Activated naive CD4-positive, alpha-beta T cell treated with anti-CD3 and anti-CD28 coated beads, Interleukin-2, amount 10 ng/mL, durations not matched to agents 7 days and 5 days (primary cell): Measurements from ENCODE around the gene HLA-B.
"Not testable (repeated sequence)": the region's sequence is repeated elsewhere in the genome, so short reads cannot be mapped to it uniquely, and the experiment has no call there.

Source experiments
- CTCF ChIA-PET: fragments of 350-600 bp; sonication (Branson Sonifier 250); formaldehyde crosslinking; loops from one replicate; lab custom pipeline; 2021; ENCODE audit warnings: antibody characterized with exemption; lab: Charles Lee
- DNase-seq: peaks from one replicate; pipeline ENCODE4 v3.0.0-alpha.2; 2020
- H3K27ac Mint-ChIP-seq: one replicate; pipeline ENCODE4 v1.8.0; 2021; ENCODE audit warnings: mild to moderate bottlenecking, moderate library complexity, mixed read lengths
- H3K27me3 Mint-ChIP-seq: one replicate; pipeline ENCODE4 v1.8.0; 2021; ENCODE audit warnings: mild to moderate bottlenecking, mixed read lengths
- H3K36me3 Mint-ChIP-seq: one replicate; pipeline ENCODE4 v1.8.0; 2021; ENCODE audit warnings: mixed read lengths
- H3K4me1 Mint-ChIP-seq: one replicate; pipeline ENCODE4 v1.8.0; 2021; ENCODE audit warnings: mixed read lengths
- H3K4me3 Mint-ChIP-seq: one replicate; pipeline ENCODE4 v1.8.0; 2021; ENCODE audit warnings: mild to moderate bottlenecking, moderate library complexity, mixed read lengths
- H3K9me3 Mint-ChIP-seq: one replicate; pipeline ENCODE4 v1.8.0; 2021; ENCODE audit warnings: mixed read lengths

The HLA-B gene

DNA sequence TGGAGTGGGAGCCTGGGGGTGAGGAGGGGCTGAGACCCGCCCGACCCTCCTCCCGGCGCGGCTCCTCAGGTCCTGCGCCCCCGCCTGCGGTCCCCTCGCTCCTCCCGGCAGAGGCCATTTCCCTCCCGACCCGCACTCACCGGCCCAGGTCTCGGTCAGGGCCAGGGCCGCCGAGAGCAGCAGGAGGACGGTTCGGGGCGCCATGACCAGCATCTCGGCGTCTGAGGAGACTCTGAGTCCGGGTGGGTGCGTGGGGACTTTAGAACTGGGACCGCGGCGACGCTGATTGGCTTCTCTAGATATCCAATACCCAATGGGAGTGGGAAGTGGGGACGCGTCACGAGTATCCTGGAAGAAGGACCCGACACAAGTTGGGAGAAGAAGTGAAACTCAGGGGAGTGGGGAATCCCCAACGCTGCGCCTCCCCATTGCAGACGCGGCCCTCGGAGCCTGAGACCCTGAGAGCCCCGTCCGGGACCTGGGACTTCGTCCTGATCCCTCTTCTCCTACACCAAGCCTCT, at the start of gene HLA-B:
Gene HLA-B (minus strand): TSS at position 234 of the 521 bp plus-strand sequence. CDS start 21 bp downstream, at position 213.
- peaks cover 50% of the 10 kb centered on the region for H3K36me3 Mint-ChIP-seq

DNA sequence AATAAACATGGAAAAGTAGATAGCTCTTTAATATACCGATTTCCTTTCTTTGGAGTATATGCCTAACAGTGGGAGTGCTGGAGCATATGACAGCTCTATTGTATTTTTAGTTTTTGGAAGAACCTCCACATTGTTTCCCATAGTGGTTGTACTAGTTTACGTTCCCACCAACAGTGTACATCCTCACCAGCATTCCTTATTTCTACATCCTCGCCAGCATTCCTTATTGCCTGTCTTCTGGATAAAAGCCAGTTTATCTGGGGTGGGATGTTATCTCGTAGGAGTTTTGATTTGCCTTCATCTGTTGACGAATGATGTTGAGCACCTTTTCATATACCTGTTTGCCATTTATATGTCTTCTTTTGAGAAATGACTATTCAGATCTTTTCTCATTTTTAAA, 49.0 kb upstream of the HLA-B start:
- no peak overlapping the region for H3K27ac Mint-ChIP-seq

More for the DNA sequence above, at the start of gene HLA-B:
- Mint-ChIP-seq H3K4me3 (peak within 1 kb of the TSS; percentile 96), H3K4me1 (peaks cover 59% of the 10 kb centered on the region), H3K27ac (peak within 1 kb of the TSS; percentile 99), H3K9me3 (peaks cover 4% of the 10 kb centered on the region), H3K27me3 (no peaks in the 10 kb centered on the region)
- CTCF ChIA-PET, result interaction anchor here (2.0 kb wide), 1 partner anchor 10 kb away, joined by 8 read pairs; no protein-coding TSS in a partner anchor
- DNase-seq, result peak; percentile 92

DNA sequence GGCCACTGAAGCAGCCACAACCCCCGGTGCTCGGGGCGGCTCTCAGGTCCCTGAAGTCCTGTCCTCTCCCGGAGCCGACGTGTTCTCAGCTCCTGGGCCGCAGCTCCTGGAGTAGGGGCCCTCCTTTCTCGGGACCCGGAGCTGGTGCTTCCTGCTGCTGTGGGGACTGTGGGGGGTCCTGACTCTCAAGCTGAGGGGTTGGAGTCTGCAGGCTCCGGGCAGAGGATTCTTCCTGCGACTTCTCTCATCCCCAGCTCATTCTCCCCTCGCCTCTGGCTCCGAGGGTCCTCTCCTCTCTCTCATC, 47.0 kb upstream of the HLA-B start:
- Mint-ChIP-seq H3K27ac (peak overlapping the region; percentile 67), H3K36me3 (peaks cover 22% of the 10 kb centered on the region), H3K27me3 (peaks cover 10% of the 10 kb centered on the region), H3K4me1 (peaks cover 70% of the 10 kb centered on the region), H3K4me3 (peak overlapping the region; percentile 79)
- DNase-seq, H3K9me3 Mint-ChIP-seq: not testable (repeated sequence)
- CTCF ChIA-PET, result interaction anchor here (0.5 to 9.1 kb wide), 3 partner anchors 19 to 142 kb away, joined by 3 to 69 read pairs (median 3); partner anchors contain the start of gene ATP6V1G2

More for the DNA sequence above, 49.0 kb upstream of the HLA-B start:
- no peak overlapping the region for H3K4me3 Mint-ChIP-seq
- CTCF ChIA-PET, result no interaction called here
- H3K27me3 Mint-ChIP-seq, result no peaks in the 10 kb centered on the region
- no peaks in the 10 kb centered on the region for H3K9me3 Mint-ChIP-seq
- H3K36me3 Mint-ChIP-seq, result peaks cover 25% of the 10 kb centered on the region
- no peak for DNase-seq
- peaks cover 70% of the 10 kb centered on the region for H3K4me1 Mint-ChIP-seq

DNA sequence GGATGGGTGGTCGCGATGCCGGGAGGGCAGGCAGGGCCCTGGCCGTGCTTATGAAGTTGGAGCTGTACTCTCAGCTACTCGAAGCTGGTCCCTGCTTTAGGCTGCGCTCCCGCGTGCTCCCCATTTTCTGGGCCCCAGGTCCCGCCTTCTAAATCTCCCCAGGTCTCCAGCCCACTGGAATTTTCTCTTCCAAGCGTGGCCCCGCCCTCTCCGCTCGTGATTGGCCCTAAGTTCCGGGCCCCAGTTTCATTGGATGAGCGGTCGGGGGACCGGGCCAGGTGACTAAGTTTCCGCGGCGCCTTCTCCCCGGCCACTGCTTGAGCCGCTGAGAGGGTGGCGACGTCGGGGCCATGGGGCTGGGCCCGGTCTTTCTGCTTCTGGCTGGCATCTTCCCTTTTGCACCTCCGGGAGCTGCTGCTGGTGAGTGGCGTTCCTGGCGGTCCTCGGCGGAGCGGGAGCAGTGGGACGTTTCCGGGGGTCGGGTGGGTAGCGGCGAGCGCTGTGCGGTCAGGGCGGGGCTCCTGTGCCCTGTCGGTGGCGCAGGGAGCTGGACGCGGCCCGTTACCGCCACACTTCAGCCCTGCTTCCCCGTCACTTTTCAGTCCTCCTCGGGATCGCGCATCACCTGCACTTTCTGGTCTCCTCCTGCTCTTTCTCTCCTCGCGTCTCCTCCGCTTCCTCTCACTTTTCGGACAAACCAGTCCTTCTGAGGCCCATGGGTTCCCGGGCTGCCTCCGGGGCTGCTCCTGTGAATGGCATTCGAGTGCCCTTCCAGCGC, 46.5 kb upstream of the HLA-B start, which contains the start of gene MICA:
Gene MICA (plus strand): TSS at position 313 of the 778 bp plus-strand sequence. CDS start 38 bp downstream, at position 351.
- peak; percentile 85 for DNase-seq
- peaks cover 22% of the 10 kb centered on the region for H3K36me3 Mint-ChIP-seq
- peak within 1 kb of the TSS; percentile 67 for H3K27ac Mint-ChIP-seq
- peaks cover 72% of the 10 kb centered on the region for H3K4me1 Mint-ChIP-seq
- peaks cover 11% of the 10 kb centered on the region for H3K27me3 Mint-ChIP-seq
- H3K9me3 Mint-ChIP-seq, result no peaks in the 10 kb centered on the region
- peak within 1 kb of the TSS; percentile 79 for H3K4me3 Mint-ChIP-seq
- CTCF ChIA-PET, result interaction anchor here (1.1 to 9.1 kb wide), 2 partner anchors 20 to 39 kb away, joined by 3 to 69 read pairs; no protein-coding TSS in a partner anchor

DNA sequence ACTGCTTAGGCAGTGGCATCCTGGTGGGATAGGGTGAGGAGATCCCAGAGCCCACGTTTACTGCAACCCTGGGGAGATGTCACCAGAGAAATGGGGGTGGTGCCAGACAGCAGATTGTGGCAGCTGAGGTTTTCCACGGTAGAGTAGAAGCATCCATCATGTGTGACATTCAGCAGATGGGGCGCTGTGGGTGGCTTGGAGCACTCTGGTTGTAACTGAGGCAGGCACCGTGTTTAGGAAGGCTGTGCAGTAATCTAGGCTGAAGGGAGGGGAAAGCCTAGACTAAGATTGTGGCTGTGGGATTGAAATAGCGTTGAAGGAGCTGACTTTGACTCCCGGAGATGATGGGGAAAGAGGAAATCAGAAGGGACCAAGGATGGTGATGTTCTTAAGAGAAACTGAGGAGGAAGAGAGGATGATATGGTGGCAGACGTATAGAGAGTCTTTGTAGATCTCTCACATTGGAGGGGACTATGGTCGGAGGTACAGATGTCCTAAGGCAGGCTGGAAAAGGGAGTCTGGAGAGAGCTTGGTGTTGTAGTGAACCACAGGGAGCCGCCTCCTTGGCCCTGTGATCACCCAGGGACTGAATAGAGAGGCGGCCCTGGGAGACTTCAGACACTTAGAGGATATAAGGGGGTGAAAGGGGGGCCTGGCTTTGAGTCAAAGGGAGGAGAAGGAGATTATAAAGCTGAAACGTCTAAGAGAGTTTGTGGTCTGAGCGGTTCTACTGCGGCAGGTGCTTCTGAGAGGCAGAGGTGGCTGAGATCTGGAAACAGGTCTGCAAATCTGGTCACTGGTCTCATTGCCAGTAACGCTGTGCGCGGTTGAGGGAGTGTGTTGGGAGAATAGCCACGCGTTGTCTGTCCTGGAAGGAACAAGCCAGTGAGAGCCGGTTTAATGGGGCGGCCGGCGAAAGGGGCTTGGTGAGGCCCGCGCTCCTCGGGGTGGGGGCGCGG, 45.6 kb upstream of the HLA-B start:
- H3K4me1 Mint-ChIP-seq, result peaks cover 64% of the 10 kb centered on the region
- H3K9me3 Mint-ChIP-seq, result no peaks in the 10 kb centered on the region
- DNase-seq, result peak; percentile 52
- peak overlapping the region; percentile 79 for H3K4me3 Mint-ChIP-seq
- peak overlapping the region; percentile 62 for H3K27ac Mint-ChIP-seq
- H3K36me3 Mint-ChIP-seq, result peaks cover 19% of the 10 kb centered on the region
- CTCF ChIA-PET, result interaction anchor here (1.0 to 9.1 kb wide), 4 partner anchors 21 to 94 kb away, joined by 3 to 69 read pairs (median 12); no protein-coding TSS in a partner anchor
- peaks cover 13% of the 10 kb centered on the region for H3K27me3 Mint-ChIP-seq

DNA sequence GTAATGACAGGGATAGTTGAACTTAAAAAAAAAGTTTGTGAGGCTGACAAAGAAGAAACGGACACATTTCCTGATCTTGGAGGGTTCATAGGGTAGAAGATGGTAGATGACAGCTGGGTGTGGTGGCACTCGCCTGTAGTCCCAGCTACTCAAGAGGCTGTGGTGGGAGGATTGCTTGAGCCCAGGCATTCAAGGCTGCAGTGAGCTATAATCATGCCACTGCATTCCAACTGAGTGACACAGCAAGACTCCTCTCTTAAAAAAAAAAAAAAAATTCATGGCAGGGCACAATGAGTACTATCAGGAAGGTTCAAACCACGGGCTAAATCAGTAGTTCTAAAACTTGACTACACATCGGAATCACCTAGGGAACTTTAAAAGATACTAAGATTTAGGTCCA, 44.4 kb upstream of the HLA-B start:
- H3K27ac Mint-ChIP-seq, result peak overlapping the region; percentile 89
- H3K36me3 Mint-ChIP-seq, result peaks cover 13% of the 10 kb centered on the region
- peak overlapping the region; percentile 79 for H3K4me3 Mint-ChIP-seq
- H3K9me3 Mint-ChIP-seq, result no peaks in the 10 kb centered on the region
- DNase-seq, result no peak
- H3K27me3 Mint-ChIP-seq, result peaks cover 13% of the 10 kb centered on the region
- CTCF ChIA-PET, result interaction anchor here (4.5 to 9.1 kb wide), 2 partner anchors 38 to 41 kb away, joined by 21 to 69 read pairs; no protein-coding TSS in a partner anchor
- peaks cover 60% of the 10 kb centered on the region for H3K4me1 Mint-ChIP-seq

DNA sequence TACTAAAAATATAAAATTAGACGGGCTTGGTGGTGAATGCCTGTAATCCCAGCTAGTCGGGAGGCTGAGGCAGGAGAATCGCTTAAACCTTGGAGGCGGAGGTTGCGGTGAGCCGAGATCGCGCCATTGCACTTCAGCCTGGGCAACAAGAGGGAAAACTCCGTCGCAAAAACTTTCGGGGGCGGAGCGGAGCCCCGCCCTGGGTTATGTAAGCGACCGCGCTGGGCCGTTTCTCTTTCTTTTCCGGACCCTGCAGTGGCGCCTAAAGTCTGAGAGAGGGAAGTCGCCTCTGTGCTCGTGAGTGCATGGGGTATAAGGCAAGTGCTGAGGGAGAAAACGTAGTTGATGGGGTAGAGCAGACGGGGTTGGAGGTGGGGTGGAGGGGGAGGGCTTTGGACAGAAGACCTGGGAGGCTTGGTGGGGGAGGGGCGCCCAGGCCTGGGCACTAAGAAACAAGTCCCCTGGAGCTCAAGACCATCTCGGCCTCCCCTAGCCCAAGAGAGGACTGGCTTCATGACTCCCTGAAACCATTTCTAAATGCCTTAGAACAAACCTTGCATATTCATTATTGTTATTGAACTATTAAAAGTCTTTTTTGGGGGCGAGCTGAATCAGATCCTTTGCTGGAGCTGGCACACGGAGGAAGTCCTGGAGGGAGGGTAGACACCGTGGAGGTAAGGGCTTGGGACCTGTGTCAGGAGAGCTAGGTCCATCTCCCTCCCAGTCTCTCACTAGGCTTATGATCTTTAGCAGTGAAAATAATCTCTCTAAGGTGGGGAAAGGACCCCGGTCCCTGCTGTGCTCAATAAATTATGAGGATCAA, 43.7 kb upstream of the HLA-B start:
- Mint-ChIP-seq H3K27me3 (peaks cover 13% of the 10 kb centered on the region), H3K27ac (peak overlapping the region; percentile 89), H3K4me3 (peak overlapping the region; percentile 79), H3K36me3 (peaks cover 8% of the 10 kb centered on the region), H3K4me1 (peaks cover 53% of the 10 kb centered on the region), H3K9me3 (no peaks in the 10 kb centered on the region)
- CTCF ChIA-PET, result interaction anchor here (0.9 to 9.1 kb wide), 9 partner anchors 13 to 259 kb away, joined by 3 to 69 read pairs (median 3); no protein-coding TSS in a partner anchor
- DNase-seq, result peak; percentile 90

DNA sequence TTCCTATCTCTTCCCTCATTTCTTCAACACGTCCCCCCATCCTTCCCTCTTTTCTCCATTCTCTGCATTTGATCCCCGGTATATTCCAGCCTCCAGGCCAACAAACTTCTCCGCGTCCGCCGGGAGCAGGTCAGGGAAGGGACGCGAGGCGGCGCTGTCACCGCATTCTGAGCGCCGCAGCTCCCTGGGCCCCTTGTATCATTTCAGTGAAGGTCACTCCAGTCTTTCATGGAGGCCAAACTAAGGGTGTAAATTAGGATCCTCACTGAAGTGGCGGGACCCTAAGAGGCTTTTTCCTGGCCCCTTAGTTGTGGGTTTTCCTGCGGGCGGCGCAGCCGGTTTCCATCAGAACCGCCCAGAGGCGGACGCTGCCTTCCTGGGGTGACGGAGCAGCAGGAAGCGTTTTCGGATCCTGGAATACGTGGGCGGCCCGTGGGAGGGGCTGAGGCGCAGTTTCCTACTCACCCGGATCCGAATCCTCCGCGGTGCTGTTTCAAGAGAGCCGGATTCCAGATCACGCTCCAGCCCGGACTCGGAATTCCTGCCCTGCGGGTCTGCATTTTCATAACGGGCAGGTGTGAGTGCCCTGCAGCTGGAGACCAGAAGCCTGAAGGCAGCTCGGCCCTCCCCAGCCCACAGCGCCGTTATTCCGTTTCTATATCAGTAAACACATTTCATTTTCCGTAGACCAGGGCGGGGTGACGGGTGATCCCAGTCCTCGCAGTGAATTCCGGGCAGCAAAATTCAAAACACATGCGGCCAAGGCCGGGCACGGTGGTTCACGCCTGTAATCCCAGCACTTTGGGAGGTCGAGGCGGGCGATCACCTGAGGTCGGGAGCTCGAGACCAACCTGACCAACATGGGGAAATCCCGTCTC, 42.8 kb upstream of the HLA-B start:
- peak; percentile 74 for DNase-seq
- peaks cover 6% of the 10 kb centered on the region for H3K36me3 Mint-ChIP-seq
- H3K4me3 Mint-ChIP-seq, result peak overlapping the region; percentile 79
- peak overlapping the region; percentile 89 for H3K27ac Mint-ChIP-seq
- H3K9me3 Mint-ChIP-seq, result no peaks in the 10 kb centered on the region
- H3K27me3 Mint-ChIP-seq, result peaks cover 13% of the 10 kb centered on the region
- peaks cover 50% of the 10 kb centered on the region for H3K4me1 Mint-ChIP-seq
- CTCF ChIA-PET, result interaction anchor here (0.9 to 9.1 kb wide), 12 partner anchors 14 to 260 kb away, joined by 3 to 69 read pairs (median 4); no protein-coding TSS in a partner anchor

DNA sequence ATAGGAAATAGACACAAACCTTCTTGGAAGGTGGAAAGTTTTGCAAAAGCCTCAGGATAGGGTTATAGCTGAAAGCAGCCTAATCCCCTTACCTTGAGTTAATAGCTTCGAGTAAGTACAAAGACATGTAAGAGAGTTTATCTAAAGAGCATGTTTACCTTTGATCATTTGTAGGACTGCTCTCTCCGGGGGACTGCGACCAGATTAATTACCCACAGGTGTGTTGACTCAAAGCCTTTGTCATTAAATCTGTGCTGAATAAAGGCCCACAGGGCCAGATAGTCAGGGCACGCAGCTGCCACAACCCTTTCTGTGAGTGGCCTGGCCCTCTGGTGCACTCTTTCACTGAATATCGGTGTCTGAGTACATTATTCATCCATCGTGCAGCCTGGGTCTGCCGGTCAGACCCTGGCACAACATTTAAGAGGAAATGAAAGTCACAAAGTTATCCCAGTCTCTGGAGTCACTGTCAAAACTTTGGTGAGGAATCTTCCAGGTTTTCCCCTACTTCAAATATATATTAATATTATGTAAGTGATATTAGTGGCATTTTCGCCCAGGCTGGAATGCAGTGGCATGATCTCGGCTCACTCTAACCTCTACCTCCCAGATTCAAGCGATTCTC, 41.0 kb upstream of the HLA-B start:
- no peak for DNase-seq
- Mint-ChIP-seq H3K4me1 (peaks cover 38% of the 10 kb centered on the region), H3K27ac (no peak overlapping the region), H3K36me3 (peaks cover 6% of the 10 kb centered on the region), H3K4me3 (no peak overlapping the region), H3K9me3 (no peaks in the 10 kb centered on the region), H3K27me3 (peaks cover 13% of the 10 kb centered on the region)
- CTCF ChIA-PET, result interaction anchor here (0.8 to 9.1 kb wide), 13 partner anchors 17 to 143 kb away, joined by 3 to 69 read pairs (median 3); partner anchors contain the start of gene DDX39B

DNA sequence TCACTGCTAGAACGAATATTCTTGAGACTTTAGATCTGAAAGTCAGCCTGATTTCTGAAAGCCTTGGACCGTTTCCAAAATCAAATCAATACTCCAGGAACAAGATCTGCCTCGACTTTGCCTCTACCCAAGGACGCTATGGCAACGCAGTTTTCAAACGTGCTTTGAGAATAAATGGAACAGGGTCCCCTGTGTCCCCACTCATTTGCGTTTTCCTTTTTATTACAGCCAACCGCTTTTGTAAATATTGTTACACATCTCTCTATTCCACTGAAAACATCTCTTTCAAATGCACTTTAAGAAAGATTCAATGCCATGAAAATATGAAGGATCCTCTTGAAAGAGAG, 40.1 kb upstream of the HLA-B start:
- DNase-seq, H3K4me3 Mint-ChIP-seq, H3K9me3 Mint-ChIP-seq, H3K36me3 Mint-ChIP-seq, H3K27ac Mint-ChIP-seq: not testable (repeated sequence)
- CTCF ChIA-PET, result interaction anchor here (0.8 to 9.1 kb wide), 8 partner anchors 17 to 144 kb away, joined by 3 to 69 read pairs (median 3); partner anchors contain the start of gene DDX39B
- Mint-ChIP-seq H3K27me3 (peaks cover 13% of the 10 kb centered on the region), H3K4me1 (peaks cover 29% of the 10 kb centered on the region)

DNA sequence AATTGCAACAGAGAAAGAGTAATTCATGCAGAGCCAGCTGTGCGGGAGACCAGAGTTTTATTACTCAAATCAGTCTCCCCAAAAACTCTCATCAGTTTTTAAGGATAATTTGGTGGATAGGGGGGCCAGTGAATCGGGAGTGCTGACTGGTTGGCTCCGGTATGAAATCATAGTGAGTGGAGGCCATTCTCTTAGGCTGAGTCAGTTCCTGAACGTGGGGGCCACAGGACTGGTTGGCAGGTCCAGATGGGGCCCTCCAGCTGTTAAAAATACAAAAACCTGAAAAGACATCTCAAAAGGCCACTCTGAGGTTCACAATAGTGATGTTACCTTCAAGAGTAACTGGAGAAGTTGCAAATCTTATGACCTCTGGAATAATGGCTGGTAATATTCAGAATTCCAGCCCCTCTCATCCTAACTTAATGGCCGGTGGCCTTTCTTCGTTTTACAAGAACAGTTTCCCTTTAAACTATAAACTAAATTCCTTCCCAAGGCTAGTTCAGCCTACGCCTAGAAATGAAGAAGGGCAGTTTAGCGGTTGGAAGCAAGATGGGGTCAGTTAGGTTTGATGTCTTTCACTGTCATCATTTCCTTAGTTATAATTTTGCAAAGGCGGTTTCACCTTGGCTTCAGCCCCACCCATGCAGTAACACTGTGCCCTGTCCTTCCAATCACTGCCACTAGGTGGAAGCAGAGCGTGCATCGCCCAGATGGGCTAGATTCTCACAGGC, 39.6 kb upstream of the HLA-B start:
- Mint-ChIP-seq H3K4me3 (no peak overlapping the region), H3K9me3 (no peaks in the 10 kb centered on the region), H3K27me3 (peaks cover 13% of the 10 kb centered on the region), H3K36me3 (peaks cover 6% of the 10 kb centered on the region), H3K27ac (no peak overlapping the region), H3K4me1 (peaks cover 23% of the 10 kb centered on the region)
- CTCF ChIA-PET, result interaction anchor here (1.0 to 9.1 kb wide), 5 partner anchors 34 to 145 kb away, joined by 3 to 69 read pairs (median 3); partner anchors contain the start of gene DDX39B
- DNase-seq, result peak; percentile 92
